GM21737 (cell line): ENCODE results near the gene AFG3L2.

Experiments
- ATAC-seq: cut with Tn5 transposase; IDR thresholded peaks from one replicate; pipeline ENCODE4 v1.9.1; 2021; ENCODE audit warnings: mild to moderate bottlenecking, moderate library complexity; ENCODE audit not compliant: unreplicated experiment

The AFG3L2 gene

GRCh38 chr18:12306752-12307700 is 70.0 kb downstream of the AFG3L2 start:
- ATAC-seq: no peak

GRCh38 chr18:12305930-12306629 is 70.9 kb downstream of the AFG3L2 start:
- no peak for ATAC-seq

- ATAC-seq: no peak
Measured at GRCh38 chr18:12305211-12305610, 71.8 kb downstream of the AFG3L2 start.

- no peak for ATAC-seq
Measured at GRCh38 chr18:12304351-12305210, 72.4 kb downstream of the AFG3L2 start.

- no peak for ATAC-seq
Measured at GRCh38 chr18:12302391-12303147, 74.5 kb downstream of the AFG3L2 start.

GRCh38 chr18:12301263-12302005 is 75.6 kb downstream of the AFG3L2 start:
- no peak for ATAC-seq

- ATAC-seq: no peak
Measured at GRCh38 chr18:12299862-12300261, 77.2 kb downstream of the AFG3L2 start.

- no peak for ATAC-seq
Measured at GRCh38 chr18:12296457-12296856, 80.6 kb downstream of the AFG3L2 start.

- ATAC-seq: no peak
Measured at GRCh38 chr18:12296087-12296403, 81.0 kb downstream of the AFG3L2 start.

GRCh38 chr18:12295389-12296086 is 81.5 kb downstream of the AFG3L2 start:
- no peak for ATAC-seq

- ATAC-seq: no peak
Measured at GRCh38 chr18:12293831-12294230, 83.2 kb downstream of the AFG3L2 start.

- ATAC-seq: no peak
Measured at GRCh38 chr18:12291690-12292089, 85.3 kb downstream of the AFG3L2 start.

GRCh38 chr18:12291161-12291560 is 85.9 kb downstream of the AFG3L2 start:
- no peak for ATAC-seq

- ATAC-seq: no peak
Measured at GRCh38 chr18:12290086-12290485, 86.9 kb downstream of the AFG3L2 start.

GRCh38 chr18:12288403-12288755 is 88.6 kb downstream of the AFG3L2 start:
- ATAC-seq: no peak

- no peak for ATAC-seq
Measured at GRCh38 chr18:12287684-12288402, 89.2 kb downstream of the AFG3L2 start.

- no peak for ATAC-seq
Measured at GRCh38 chr18:12287131-12287681, 89.8 kb downstream of the AFG3L2 start.

GRCh38 chr18:12283666-12284065 is 93.4 kb downstream of the AFG3L2 start:
- no peak for ATAC-seq
